DND-41 (cell line): ENCODE measurements around the gene EPS8L2.

ENCODE experiments used
- CTCF ChIP-seq: IDR thresholded peaks from 2 replicates; pipeline ENCODE4 v1.5.1; 2012; ENCODE audit warnings: borderline replicate concordance, low read length, moderate library complexity, mild to moderate bottlenecking; ENCODE audit not compliant: poor library complexity, severe bottlenecking; ENCODE audit errors: extremely low read depth
- EZH2 ChIP-seq: IDR thresholded peaks from 3 replicates; pipeline ENCODE4 v1.6.1; 2012; ENCODE audit warnings: borderline replicate concordance, low read depth, mild to moderate bottlenecking, moderate library complexity, low read length, inconsistent platforms; ENCODE audit not compliant: severe bottlenecking

- TF ChIP-seq CTCF (no peak), EZH2 (no peak)
Measured at GRCh38 chr11:657691-658126, 48.3 kb upstream of the EPS8L2 start.
